Liver (tissue), 9 donors: ENCODE measurements around the gene POU5F1. TPM values are rescaled to one million over a fixed set of nuclear protein-coding genes. Genes with fewer than 3 reads are reported as not detected.

Experiments used
- DNase-seq: peaks from one replicate; pipeline ENCODE4 v3.0.0-alpha.2; 2017; ENCODE audit warnings: low spot score
- H3K27ac ChIP-seq, 2 donors: one replicate each; pipeline ENCODE4 v1.7.0; 2013; ENCODE audit warnings: inconsistent platforms in 2 of 2, low read length in 2 of 2, control low read depth in 1 of 2, low read depth in 1 of 2, mild to moderate bottlenecking in 1 of 2
- H3K27me3 ChIP-seq, 4 donors: one replicate each; pipeline versions ENCODE4 v1.6.1 to v1.7.0; 2013; ENCODE audit warnings: low read length in 3 of 4, inconsistent platforms in 1 of 4, mild to moderate bottlenecking in 1 of 4, moderate library complexity in 1 of 4; ENCODE audit not compliant: control insufficient read depth in 4 of 4, insufficient read depth in 4 of 4
- H3K36me3 ChIP-seq, 4 donors: one replicate each; pipeline versions ENCODE4 v1.6.1 to v1.7.0; 2013; ENCODE audit warnings: low read length in 3 of 4, mild to moderate bottlenecking in 3 of 4, low read depth in 1 of 4, moderate library complexity in 1 of 4; ENCODE audit not compliant: control insufficient read depth in 4 of 4, insufficient read depth in 3 of 4
- H3K4me1 ChIP-seq, 4 donors: one replicate each; pipeline versions ENCODE4 v1.6.1 to v1.7.0; 2013; ENCODE audit warnings: low read length in 3 of 4, mild to moderate bottlenecking in 3 of 4, moderate library complexity in 1 of 4; ENCODE audit not compliant: control insufficient read depth in 4 of 4, insufficient read depth in 4 of 4
- H3K4me3 ChIP-seq, 3 donors: one replicate each; pipeline versions ENCODE4 v1.6.1 to v1.7.0; 2013; ENCODE audit warnings: low read length in 3 of 3, control low read depth in 1 of 3, low read depth in 1 of 3, mild to moderate bottlenecking in 1 of 3
- H3K9ac ChIP-seq, 2 donors: one replicate each; pipeline ENCODE4 v1.7.0; 2013; ENCODE audit warnings: low read length in 2 of 2, mild to moderate bottlenecking in 2 of 2, moderate library complexity in 2 of 2, control low read depth in 1 of 2, low read depth in 1 of 2
- H3K9me3 ChIP-seq, 4 donors: one replicate each; pipeline versions ENCODE4 v1.6.1 to v1.7.0; 2013; ENCODE audit warnings: low read length in 3 of 4; ENCODE audit not compliant: control insufficient read depth in 4 of 4
- EGR1 ChIP-seq, 2 donors: IDR thresholded peaks; 2 replicates each; pipeline ENCODE4 v1.6.1; 2016 to 2018; ENCODE audit warnings: antibody characterized with exemption in 2 of 2, low read depth in 2 of 2
- FOXA1 ChIP-seq: IDR thresholded peaks from 2 replicates; pipeline ENCODE4 v1.6.1; 2016; ENCODE audit warnings: antibody characterized with exemption
- FOXA2 ChIP-seq: IDR thresholded peaks from 2 replicates; pipeline ENCODE4 v1.6.1; 2016; ENCODE audit warnings: antibody characterized with exemption
- GABPA ChIP-seq, 2 donors: IDR thresholded peaks in 1 of 2; conservative IDR thresholded peaks in 1 of 2; 2 replicates each; pipeline ENCODE4 v1.6.1; 2016; ENCODE audit warnings: antibody characterized with exemption in 2 of 2, mild to moderate bottlenecking in 1 of 2, moderate library complexity in 1 of 2
- HNF4A ChIP-seq, 2 donors: conservative IDR thresholded peaks; 2 replicates each; pipeline ENCODE4 v1.6.1; 2016; ENCODE audit warnings: antibody characterized with exemption in 2 of 2, mild to moderate bottlenecking in 2 of 2
- HNF4G ChIP-seq: IDR thresholded peaks from 2 replicates; pipeline ENCODE4 v1.6.1; 2016; ENCODE audit warnings: antibody characterized with exemption
- JUND ChIP-seq, 2 donors: IDR thresholded peaks; 2 replicates each; pipeline ENCODE4 v1.6.1; 2016; ENCODE audit warnings: antibody characterized with exemption in 2 of 2
- RAD21 ChIP-seq, 2 donors: IDR thresholded peaks; 2 replicates each; pipeline ENCODE4 v1.6.1; 2016; ENCODE audit warnings: antibody characterized with exemption in 2 of 2, mild to moderate bottlenecking in 2 of 2
- RXRA ChIP-seq, 2 donors: IDR thresholded peaks; 2 replicates each; pipeline ENCODE4 v1.6.1; 2017 to 2018; ENCODE audit warnings: antibody characterized with exemption in 2 of 2, mild to moderate bottlenecking in 1 of 2
- SP1 ChIP-seq: IDR thresholded peaks from 2 replicates; pipeline ENCODE4 v1.6.1; 2018; ENCODE audit warnings: antibody characterized with exemption, mild to moderate bottlenecking
- TAF1 ChIP-seq: conservative IDR thresholded peaks from 2 replicates; pipeline ENCODE4 v1.6.1; 2016; ENCODE audit warnings: antibody characterized with exemption, mild to moderate bottlenecking
- YY1 ChIP-seq: IDR thresholded peaks from 2 replicates; pipeline ENCODE4 v1.6.1; 2016; ENCODE audit warnings: antibody characterized with exemption, mild to moderate bottlenecking
- WGBS: extraction: QIAGEN DNeasy Blood & Tissue Kit; methylation state at CpG from one replicate; pipeline ENCODE4 v1.1.7; 2013; 5-methylcytosine and 5-hydroxymethylcytosine counted together
- polyA plus RNA-seq, 2 donors: library from polyadenylated mRNA; stranded (reverse) in 1 of 2; unstranded in 1 of 2; fragments of 200-250 nt in 1 of 2; fragments of >200 nt in 1 of 2; fragmentation: Nextera tagmentation in 1 of 2; extraction: Ambion mirVana in 1 of 2; gene quantifications; one replicate each; pipeline versions ENCODE4 v1.2.1 to v1.2.3, GENCODE V29; 2013 to 2015
- total RNA-seq, 2 donors: library from RNA; depleted of rRNA; stranded (reverse); fragments of >200 nt; gene quantifications; one replicate each; pipeline ENCODE4 v1.2.3, GENCODE V29; 2014
- TF ChIP-seq, protein P1 (sequence below): IDR thresholded peaks from 2 replicates; pipeline ENCODE4 v1.6.1; 2016; ENCODE audit warnings: antibody characterized with exemption
- TF ChIP-seq, protein P2 (sequence below): IDR thresholded peaks from 2 replicates; pipeline ENCODE4 v1.6.1; 2016; ENCODE audit warnings: antibody characterized with exemption
- TF ChIP-seq, protein P3 (sequence below): IDR thresholded peaks from 2 replicates; pipeline ENCODE4 v1.6.1; 2016; ENCODE audit warnings: antibody characterized with exemption
- TF ChIP-seq, protein P4 (sequence below): IDR thresholded peaks from 2 replicates; pipeline ENCODE4 v1.6.1; 2016; ENCODE audit warnings: antibody characterized with exemption, mild to moderate bottlenecking
- TF ChIP-seq, protein P5 (sequence below): fragments of 150-350 bp; IDR thresholded peaks from 2 replicates; pipeline ENCODE4 v1.5.1; 2017; ENCODE audit warnings: improper control_type of control experiment, low read depth, low read length; ENCODE audit not compliant: missing input control
- donor health status: healthy.
- donor health status: healthy.
- donor health status: healthy.
- donor health status: healthy.
- donor health status: healthy.

Gene POU5F1
- total RNA-seq (1 to 10 TPM in 1 of 2 donors, not detected in 1; 3.2 TPM), polyA plus RNA-seq (under 1 TPM in 1 of 2 donors, not detected in 1; 0.32 TPM)

DNA sequence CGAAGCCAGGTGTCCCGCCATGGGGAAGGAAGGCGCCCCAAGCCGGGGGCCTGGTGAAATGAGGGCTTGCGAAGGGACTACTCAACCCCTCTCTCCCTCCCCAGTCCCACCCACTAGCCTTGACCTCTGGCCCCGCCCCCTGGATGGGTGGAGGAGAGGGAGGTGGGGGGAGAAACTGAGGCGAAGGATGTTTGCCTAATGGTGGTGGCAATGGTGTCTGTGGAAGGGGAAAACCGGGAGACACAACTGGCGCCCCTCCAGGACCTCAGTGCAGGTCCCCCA lies at the start of gene POU5F1:
TSS of gene POU5F1 (minus strand) at position 83 of the 282 bp plus-strand sequence. CDS start at position 21, 62 bp downstream.
- Histone ChIP-seq H3K27ac (no peak within 1 kb of the TSS), H3K36me3 (no peaks in the 10 kb centered on the region), H3K4me1 (no peaks in the 10 kb centered on the region), H3K4me3 (no peak within 1 kb of the TSS), H3K9ac (no peak within 1 kb of the TSS), H3K27me3 (no peaks in the 10 kb centered on the region), H3K9me3 (no peaks in the 10 kb centered on the region)
- TF ChIP-seq, protein P1, sequence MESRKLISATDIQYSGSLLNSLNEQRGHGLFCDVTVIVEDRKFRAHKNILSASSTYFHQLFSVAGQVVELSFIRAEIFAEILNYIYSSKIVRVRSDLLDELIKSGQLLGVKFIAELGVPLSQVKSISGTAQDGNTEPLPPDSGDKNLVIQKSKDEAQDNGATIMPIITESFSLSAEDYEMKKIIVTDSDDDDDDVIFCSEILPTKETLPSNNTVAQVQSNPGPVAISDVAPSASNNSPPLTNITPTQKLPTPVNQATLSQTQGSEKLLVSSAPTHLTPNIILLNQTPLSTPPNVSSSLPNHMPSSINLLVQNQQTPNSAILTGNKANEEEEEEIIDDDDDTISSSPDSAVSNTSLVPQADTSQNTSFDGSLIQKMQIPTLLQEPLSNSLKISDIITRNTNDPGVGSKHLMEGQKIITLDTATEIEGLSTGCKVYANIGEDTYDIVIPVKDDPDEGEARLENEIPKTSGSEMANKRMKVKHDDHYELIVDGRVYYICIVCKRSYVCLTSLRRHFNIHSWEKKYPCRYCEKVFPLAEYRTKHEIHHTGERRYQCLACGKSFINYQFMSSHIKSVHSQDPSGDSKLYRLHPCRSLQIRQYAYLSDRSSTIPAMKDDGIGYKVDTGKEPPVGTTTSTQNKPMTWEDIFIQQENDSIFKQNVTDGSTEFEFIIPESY: no peak
- TF ChIP-seq HNF4G (no peak), JUND (IDR thresholded peaks at IDR 0.05) (no peak), SP1 (no peak), YY1 (no peak), FOXA2 (no peak), HNF4A (conservative IDR thresholded peaks at IDR 0.05) (no peak), RAD21 (IDR thresholded peaks at IDR 0.05) (no peak), GABPA (IDR thresholded peaks at IDR 0.05 in 1 of 2, conservative IDR thresholded peaks at IDR 0.05 in 1 of 2) (no peak), TAF1 (no peak), EGR1 (IDR thresholded peaks at IDR 0.05; ENCODE audit: low read depth in 2 of 2) (no peak), RXRA (IDR thresholded peaks at IDR 0.05) (no peak), FOXA1 (no peak)
- TF ChIP-seq, protein P2, sequence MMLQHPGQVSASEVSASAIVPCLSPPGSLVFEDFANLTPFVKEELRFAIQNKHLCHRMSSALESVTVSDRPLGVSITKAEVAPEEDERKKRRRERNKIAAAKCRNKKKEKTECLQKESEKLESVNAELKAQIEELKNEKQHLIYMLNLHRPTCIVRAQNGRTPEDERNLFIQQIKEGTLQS: no peak
- TF ChIP-seq, protein P3, sequence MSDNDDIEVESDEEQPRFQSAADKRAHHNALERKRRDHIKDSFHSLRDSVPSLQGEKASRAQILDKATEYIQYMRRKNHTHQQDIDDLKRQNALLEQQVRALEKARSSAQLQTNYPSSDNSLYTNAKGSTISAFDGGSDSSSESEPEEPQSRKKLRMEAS: no peak
- TF ChIP-seq, protein P4, sequence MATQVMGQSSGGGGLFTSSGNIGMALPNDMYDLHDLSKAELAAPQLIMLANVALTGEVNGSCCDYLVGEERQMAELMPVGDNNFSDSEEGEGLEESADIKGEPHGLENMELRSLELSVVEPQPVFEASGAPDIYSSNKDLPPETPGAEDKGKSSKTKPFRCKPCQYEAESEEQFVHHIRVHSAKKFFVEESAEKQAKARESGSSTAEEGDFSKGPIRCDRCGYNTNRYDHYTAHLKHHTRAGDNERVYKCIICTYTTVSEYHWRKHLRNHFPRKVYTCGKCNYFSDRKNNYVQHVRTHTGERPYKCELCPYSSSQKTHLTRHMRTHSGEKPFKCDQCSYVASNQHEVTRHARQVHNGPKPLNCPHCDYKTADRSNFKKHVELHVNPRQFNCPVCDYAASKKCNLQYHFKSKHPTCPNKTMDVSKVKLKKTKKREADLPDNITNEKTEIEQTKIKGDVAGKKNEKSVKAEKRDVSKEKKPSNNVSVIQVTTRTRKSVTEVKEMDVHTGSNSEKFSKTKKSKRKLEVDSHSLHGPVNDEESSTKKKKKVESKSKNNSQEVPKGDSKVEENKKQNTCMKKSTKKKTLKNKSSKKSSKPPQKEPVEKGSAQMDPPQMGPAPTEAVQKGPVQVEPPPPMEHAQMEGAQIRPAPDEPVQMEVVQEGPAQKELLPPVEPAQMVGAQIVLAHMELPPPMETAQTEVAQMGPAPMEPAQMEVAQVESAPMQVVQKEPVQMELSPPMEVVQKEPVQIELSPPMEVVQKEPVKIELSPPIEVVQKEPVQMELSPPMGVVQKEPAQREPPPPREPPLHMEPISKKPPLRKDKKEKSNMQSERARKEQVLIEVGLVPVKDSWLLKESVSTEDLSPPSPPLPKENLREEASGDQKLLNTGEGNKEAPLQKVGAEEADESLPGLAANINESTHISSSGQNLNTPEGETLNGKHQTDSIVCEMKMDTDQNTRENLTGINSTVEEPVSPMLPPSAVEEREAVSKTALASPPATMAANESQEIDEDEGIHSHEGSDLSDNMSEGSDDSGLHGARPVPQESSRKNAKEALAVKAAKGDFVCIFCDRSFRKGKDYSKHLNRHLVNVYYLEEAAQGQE: no peak
- TF ChIP-seq, protein P5, sequence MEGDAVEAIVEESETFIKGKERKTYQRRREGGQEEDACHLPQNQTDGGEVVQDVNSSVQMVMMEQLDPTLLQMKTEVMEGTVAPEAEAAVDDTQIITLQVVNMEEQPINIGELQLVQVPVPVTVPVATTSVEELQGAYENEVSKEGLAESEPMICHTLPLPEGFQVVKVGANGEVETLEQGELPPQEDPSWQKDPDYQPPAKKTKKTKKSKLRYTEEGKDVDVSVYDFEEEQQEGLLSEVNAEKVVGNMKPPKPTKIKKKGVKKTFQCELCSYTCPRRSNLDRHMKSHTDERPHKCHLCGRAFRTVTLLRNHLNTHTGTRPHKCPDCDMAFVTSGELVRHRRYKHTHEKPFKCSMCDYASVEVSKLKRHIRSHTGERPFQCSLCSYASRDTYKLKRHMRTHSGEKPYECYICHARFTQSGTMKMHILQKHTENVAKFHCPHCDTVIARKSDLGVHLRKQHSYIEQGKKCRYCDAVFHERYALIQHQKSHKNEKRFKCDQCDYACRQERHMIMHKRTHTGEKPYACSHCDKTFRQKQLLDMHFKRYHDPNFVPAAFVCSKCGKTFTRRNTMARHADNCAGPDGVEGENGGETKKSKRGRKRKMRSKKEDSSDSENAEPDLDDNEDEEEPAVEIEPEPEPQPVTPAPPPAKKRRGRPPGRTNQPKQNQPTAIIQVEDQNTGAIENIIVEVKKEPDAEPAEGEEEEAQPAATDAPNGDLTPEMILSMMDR: no peak
- 68% methylated on average over 9 of the region's 9 CpGs for WGBS
- DNase-seq: no peak
